ENCODE measurements around the gene RELT. TPM values are rescaled to one million over a fixed set of nuclear protein-coding genes. Genes with fewer than 3 reads are reported as not detected.
A peak's percentile ranks its signal among the peaks of the same experiment; 100 is the strongest.

Gene RELT
- total RNA-seq, 6 donors from 2014 or later = 4.9 to 27.0 (median 19.2) TPM

DNA sequence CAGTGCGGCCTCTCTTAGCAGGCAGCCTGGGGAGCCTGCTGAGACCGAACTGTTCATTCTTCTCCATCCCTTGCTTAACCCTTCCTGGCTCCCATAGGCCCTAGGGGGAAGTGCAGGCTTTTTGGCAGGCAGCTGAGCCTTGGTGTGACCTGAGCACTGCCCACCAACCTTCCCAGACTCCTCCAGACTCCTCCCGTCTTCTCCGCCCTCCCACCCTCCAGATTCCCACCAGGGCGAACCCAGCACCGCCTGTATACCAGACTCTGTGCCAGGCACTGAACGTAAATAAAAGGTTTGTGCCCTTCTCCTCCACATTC is 7.9 kb downstream of the RELT start:
- TF ChIP-seq POLR2A (IDR thresholded peaks at IDR 0.05) (no peak), POLR2AphosphoS5 (IDR thresholded peaks at IDR 0.05) (no peak), EP300 (IDR thresholded peaks at IDR 0.05) (no peak)
- TF ChIP-seq, protein P1, sequence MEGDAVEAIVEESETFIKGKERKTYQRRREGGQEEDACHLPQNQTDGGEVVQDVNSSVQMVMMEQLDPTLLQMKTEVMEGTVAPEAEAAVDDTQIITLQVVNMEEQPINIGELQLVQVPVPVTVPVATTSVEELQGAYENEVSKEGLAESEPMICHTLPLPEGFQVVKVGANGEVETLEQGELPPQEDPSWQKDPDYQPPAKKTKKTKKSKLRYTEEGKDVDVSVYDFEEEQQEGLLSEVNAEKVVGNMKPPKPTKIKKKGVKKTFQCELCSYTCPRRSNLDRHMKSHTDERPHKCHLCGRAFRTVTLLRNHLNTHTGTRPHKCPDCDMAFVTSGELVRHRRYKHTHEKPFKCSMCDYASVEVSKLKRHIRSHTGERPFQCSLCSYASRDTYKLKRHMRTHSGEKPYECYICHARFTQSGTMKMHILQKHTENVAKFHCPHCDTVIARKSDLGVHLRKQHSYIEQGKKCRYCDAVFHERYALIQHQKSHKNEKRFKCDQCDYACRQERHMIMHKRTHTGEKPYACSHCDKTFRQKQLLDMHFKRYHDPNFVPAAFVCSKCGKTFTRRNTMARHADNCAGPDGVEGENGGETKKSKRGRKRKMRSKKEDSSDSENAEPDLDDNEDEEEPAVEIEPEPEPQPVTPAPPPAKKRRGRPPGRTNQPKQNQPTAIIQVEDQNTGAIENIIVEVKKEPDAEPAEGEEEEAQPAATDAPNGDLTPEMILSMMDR (IDR thresholded peaks at IDR 0.05) = no peak
- DNase-seq (no peak), ATAC-seq (ENCODE audit: low FRiP score in 2 of 2) (no peak)
- Histone ChIP-seq H3K4me3 (no peak overlapping the region), H3K4me1 (peaks cover 27 to 97% (median 88%) of the 10 kb centered on the region in 4 donors), H3K27me3 (no peaks in the 10 kb centered on the region), H3K9me3 (no peaks in the 10 kb centered on the region), H3K27ac (peak overlapping the region; percentile 73 to 87 (median 86)), H3K36me3 (no peaks in the 10 kb centered on the region)
- WGBS, 2 donors = 88 to 96% methylated on average over 5 to 7 of the region's 7 CpGs

GRCh38 chr11:73384531-73384871 is 8.3 kb downstream of the RELT start:
- no peaks in the 10 kb centered on the region for H3K27me3 ChIP-seq
- peak overlapping the region; percentile 73 to 87 (median 86) for H3K27ac ChIP-seq
- TF ChIP-seq POLR2AphosphoS5 (IDR thresholded peaks at IDR 0.05) (no peak), POLR2A (IDR thresholded peaks at IDR 0.05) (no peak), EP300 (IDR thresholded peaks at IDR 0.05) (no peak)
- TF ChIP-seq, protein P1 (IDR thresholded peaks at IDR 0.05) = no peak
- no peak for ATAC-seq (ENCODE audit: low FRiP score in 2 of 2)
- no peak overlapping the region for H3K4me3 ChIP-seq
- WGBS, 2 donors = 62 to 70% methylated on average over 4 of the region's 4 CpGs
- H3K9me3 ChIP-seq = no peaks in the 10 kb centered on the region
- no peak for DNase-seq
- peaks cover 27 to 97% (median 84%) of the 10 kb centered on the region in 4 donors for H3K4me1 ChIP-seq
- no peaks in the 10 kb centered on the region for H3K36me3 ChIP-seq

GRCh38 chr11:73384872-73385689 is 8.9 kb downstream of the RELT start:
- Histone ChIP-seq H3K9me3 (no peaks in the 10 kb centered on the region), H3K36me3 (no peaks in the 10 kb centered on the region), H3K27ac (peak overlapping the region; percentile 73 to 87 (median 86)), H3K4me3 (no peak overlapping the region), H3K4me1 (peaks cover 27 to 91% (median 78%) of the 10 kb centered on the region in 4 donors), H3K27me3 (no peaks in the 10 kb centered on the region)
- TF ChIP-seq POLR2A (IDR thresholded peaks at IDR 0.05) (no peak), POLR2AphosphoS5 (IDR thresholded peaks at IDR 0.05) (peak in 1 of 2 donors; percentile 32)
- ATAC-seq (ENCODE audit: low FRiP score in 2 of 2) (peak; percentile 73 to 81), DNase-seq (peak; percentile 86 to 89)
- WGBS, 2 donors = 48 to 49% methylated on average over 21 of the region's 21 CpGs

DNA sequence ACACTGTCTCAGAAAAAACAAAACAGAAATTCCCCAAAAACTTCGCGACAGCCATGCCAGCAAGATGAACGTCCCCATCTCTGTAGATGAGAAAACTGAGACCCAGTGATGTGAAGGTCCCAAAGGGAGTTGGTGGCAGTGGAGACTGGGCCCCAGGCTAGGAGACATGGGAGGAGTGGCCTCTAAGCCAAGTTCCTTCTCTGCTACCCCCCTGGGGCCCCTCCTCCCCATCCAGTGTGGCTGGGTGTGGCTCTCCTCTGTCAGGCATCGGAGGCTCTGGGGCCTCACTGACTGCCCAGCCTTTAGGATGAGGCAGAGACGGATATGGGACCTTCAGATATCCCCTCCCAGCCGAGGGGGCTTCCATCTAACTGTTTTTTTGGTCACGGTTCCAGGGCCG is 9.8 kb downstream of the RELT start:
- H3K27me3 ChIP-seq = no peaks in the 10 kb centered on the region
- H3K27ac ChIP-seq = peak overlapping the region; percentile 73 to 87 (median 86)
- peak; percentile 56 to 59 for ATAC-seq (ENCODE audit: low FRiP score in 2 of 2)
- H3K36me3 ChIP-seq = peaks cover 0 to 6% (median 0%) of the 10 kb centered on the region in 4 donors
- DNase-seq = peak in 1 of 2 donors; percentile 74
- no peaks in the 10 kb centered on the region for H3K9me3 ChIP-seq
- 80 to 88% methylated on average over 8 of the region's 8 CpGs for WGBS, 2 donors
- TF ChIP-seq POLR2AphosphoS5 (IDR thresholded peaks at IDR 0.05) (no peak), POLR2A (IDR thresholded peaks at IDR 0.05) (peak in 1 of 4 donors; percentile 22)
- peaks cover 27 to 81% (median 70%) of the 10 kb centered on the region in 4 donors for H3K4me1 ChIP-seq
- H3K4me3 ChIP-seq = no peak overlapping the region

GRCh38 chr11:73386546-73386945 is 10.3 kb downstream of the RELT start:
- Histone ChIP-seq H3K4me1 (peaks cover 27 to 77% (median 67%) of the 10 kb centered on the region in 4 donors), H3K9me3 (no peaks in the 10 kb centered on the region), H3K27me3 (no peaks in the 10 kb centered on the region), H3K27ac (peak overlapping the region; percentile 73 to 87 (median 86)), H3K4me3 (no peak overlapping the region), H3K36me3 (peaks cover 0 to 6% (median 0%) of the 10 kb centered on the region in 4 donors)
- WGBS, 2 donors = 85 to 89% methylated on average over 2 to 8 of the region's 8 CpGs
- TF ChIP-seq, protein P1 (IDR thresholded peaks at IDR 0.05) = no peak
- TF ChIP-seq POLR2A (IDR thresholded peaks at IDR 0.05) (no peak), POLR2AphosphoS5 (IDR thresholded peaks at IDR 0.05) (no peak), EP300 (IDR thresholded peaks at IDR 0.05) (no peak)
- ATAC-seq (ENCODE audit: low FRiP score in 2 of 2) = no peak
- DNase-seq = no peak

Measured in upper lobe of left lung (tissue), 6 donors.